GM12892 (cell line): Measurements from ENCODE around the gene ATG16L1.

Experiments used
- POLR2A ChIP-seq: IDR thresholded peaks from 2 replicates; pipeline ENCODE4 v1.6.1; 2011; ENCODE audit warnings: low read depth, low read length, control low read depth
- POLR2AphosphoS5 ChIP-seq: IDR thresholded peaks from 2 replicates; pipeline ENCODE4 v1.6.1; 2011; ENCODE audit warnings: low read depth, low read length, control low read depth

DNA sequence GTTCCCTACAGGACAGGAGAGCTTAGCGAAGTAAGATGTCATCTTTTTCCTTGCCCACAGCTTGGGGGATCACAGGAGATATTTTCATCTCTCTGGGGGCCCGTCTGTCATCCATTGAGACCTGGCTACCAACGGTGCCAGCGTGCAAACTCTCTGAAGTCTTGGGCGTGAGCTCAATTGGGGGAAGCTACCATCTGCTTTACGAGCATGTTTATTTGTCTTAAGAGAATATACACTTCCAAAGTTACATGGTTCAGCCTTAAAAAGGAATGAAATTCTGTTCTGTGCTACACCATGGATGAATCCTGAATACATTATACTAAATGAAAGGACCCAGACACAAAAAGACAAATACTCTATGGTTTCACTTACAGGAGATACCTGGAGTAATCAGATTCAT, 69.7 kb downstream of the ATG16L1 start:
- TF ChIP-seq POLR2A (no peak), POLR2AphosphoS5 (no peak)
